Naive thymus-derived CD4-positive, alpha-beta T cell (primary cell): Measurements from ENCODE around the gene DKK3. TPM values are rescaled to one million over a fixed set of nuclear protein-coding genes. Genes with fewer than 3 reads are reported as not detected.
A peak's percentile ranks its signal among the peaks of the same experiment; 100 is the strongest.

Experiments used
- ATAC-seq: fragments of 150-1000 bp; cut with Tn5 transposase; 2 replicates; pipeline ENCODE4 v1.10.0; 2021; ENCODE audit warnings: mild to moderate bottlenecking, moderate library complexity
- CTCF ChIA-PET: fragments of 350-600 bp; sonication (Branson Sonifier 250); formaldehyde crosslinking; loops from one replicate; lab custom pipeline; 2021; ENCODE audit warnings: antibody characterized with exemption; lab: Charles Lee
- POLR2A ChIA-PET: fragments of 350-600 bp; sonication (Branson Sonifier 250); formaldehyde crosslinking; loops from one replicate; lab custom pipeline; 2021; ENCODE audit warnings: antibody characterized with exemption, inconsistent platforms; lab: Charles Lee
- DNase-seq, 9 donors: peaks; one replicate each; pipeline versions ENCODE4 v3.0.0 to v3.0.0-alpha.2; 2020 to 2022; ENCODE audit warnings: mixed read lengths in 1 of 9
- H3K27ac ChIP-seq: one replicate; pipeline ENCODE4 v1.7.0; 2013; ENCODE audit warnings: mild to moderate bottlenecking, low read depth, low read length, moderate library complexity
- H3K27me3 ChIP-seq, 2 donors: one replicate each; pipeline ENCODE4 v1.7.0; 2013; ENCODE audit warnings: low read length in 2 of 2, mild to moderate bottlenecking in 2 of 2, moderate library complexity in 2 of 2; ENCODE audit not compliant: control insufficient read depth in 2 of 2, insufficient read depth in 2 of 2
- H3K36me3 ChIP-seq, 3 experiments: 1 replicate in 2 of 3; 2 replicates in 1 of 3; pipeline ENCODE4 v1.7.0; 2013; ENCODE audit warnings: low read length in 3 of 3, mild to moderate bottlenecking in 3 of 3, moderate library complexity in 1 of 3; ENCODE audit not compliant: insufficient read depth in 3 of 3, control insufficient read depth in 2 of 3
- H3K4me1 ChIP-seq, 2 donors: one replicate each; pipeline ENCODE4 v1.7.0; 2013; ENCODE audit warnings: low read length in 2 of 2, mild to moderate bottlenecking in 2 of 2, moderate library complexity in 1 of 2; ENCODE audit not compliant: control insufficient read depth in 2 of 2, insufficient read depth in 2 of 2
- H3K4me3 ChIP-seq: 2 replicates; pipeline ENCODE4 v1.7.0; 2013; ENCODE audit warnings: mild to moderate bottlenecking, low read length
- H3K9me3 ChIP-seq, 3 experiments: 1 replicate in 2 of 3; 2 replicates in 1 of 3; pipeline ENCODE4 v1.7.0; 2013; ENCODE audit warnings: low read length in 3 of 3; ENCODE audit not compliant: control insufficient read depth in 2 of 3
- H3K27ac Mint-ChIP-seq, 9 donors: one replicate each; pipeline ENCODE4 v1.8.0; 2020 to 2022; ENCODE audit warnings: mixed read lengths in 9 of 9, mild to moderate bottlenecking in 8 of 9, moderate library complexity in 5 of 9, inconsistent platforms in 2 of 9
- H3K27me3 Mint-ChIP-seq, 5 donors: one replicate each; pipeline ENCODE4 v1.8.0; 2021 to 2022; ENCODE audit warnings: mixed read lengths in 5 of 5, mild to moderate bottlenecking in 1 of 5
- H3K36me3 Mint-ChIP-seq, 5 donors: one replicate each; pipeline ENCODE4 v1.8.0; 2020 to 2022; ENCODE audit warnings: mixed read lengths in 5 of 5, mild to moderate bottlenecking in 3 of 5, inconsistent platforms in 1 of 5
- H3K4me1 Mint-ChIP-seq, 7 donors: one replicate each; pipeline ENCODE4 v1.8.0; 2020 to 2022; ENCODE audit warnings: mixed read lengths in 7 of 7, mild to moderate bottlenecking in 3 of 7, inconsistent platforms in 1 of 7
- H3K4me3 Mint-ChIP-seq, 10 donors: one replicate each; pipeline ENCODE4 v1.8.0; 2020 to 2022; ENCODE audit warnings: mild to moderate bottlenecking in 10 of 10, mixed read lengths in 10 of 10, moderate library complexity in 6 of 10, inconsistent platforms in 2 of 10
- H3K9me3 Mint-ChIP-seq, 11 donors: one replicate each; pipeline ENCODE4 v1.8.0; 2020 to 2022; ENCODE audit warnings: mixed read lengths in 11 of 11, mild to moderate bottlenecking in 4 of 11, inconsistent platforms in 1 of 11, moderate library complexity in 1 of 11
- intact Hi-C, 2 donors: fragments of 100-400 bp; cut with micrococcal nuclease; formaldehyde crosslinking; loops; one replicate each; pipeline ENCODE4 v1.15.1; 2023
- polyA plus RNA-seq, 2 donors: library from polyadenylated mRNA; unstranded; fragments of 300-500 nt; fragmentation: Illumina TruSeq; gene quantifications; one replicate each; pipeline ENCODE4 v1.2.3, GENCODE V29; 2021
- total RNA-seq, 6 experiments: library from RNA in 5 of 6; stranded (reverse) in 5 of 6; gene quantifications; 1 replicate in 5 of 6; 2 replicates in 1 of 6; pipeline ENCODE4 v1.2.3 and lab custom pipeline; 2021 to 2026

Gene DKK3
- total and polyA plus RNA-seq, 7 experiments from 2014 or later: 0.32 to 1.4 (median 0.38) TPM; not detected in 4

- peak overlapping the region in 1 of 10 donors; percentile 2 for H3K4me3 Mint-ChIP-seq
- ChIA-PET CTCF (no interaction called here), POLR2A (interaction anchor here (1.3 kb wide), 1 partner anchor 116 kb away, joined by 3 read pairs; no protein-coding TSS in a partner anchor)
These were observed 49.8 kb downstream of the DKK3 start for GRCh38 chr11:11958403-11959231.

GRCh38 chr11:11956006-11956405, 52.4 kb downstream of the DKK3 start:
- ATAC-seq (no peak), DNase-seq (no peak)
- intact Hi-C loops: no loop called here
- Histone ChIP-seq H3K4me1 (peaks cover 13 to 15% of the 10 kb centered on the region in 2 donors), H3K27me3 (no peaks in the 10 kb centered on the region), H3K9me3 (no peaks in the 10 kb centered on the region), H3K27ac (no peak overlapping the region), H3K36me3 (peaks cover 16 to 48% (median 29%) of the 10 kb centered on the region in 3 experiments), H3K4me3 (no peak overlapping the region)
- H3K9me3 Mint-ChIP-seq: no peaks in the 10 kb centered on the region
- ChIA-PET POLR2A (no interaction called here), CTCF (no interaction called here)
- no peaks in the 10 kb centered on the region for H3K27me3 Mint-ChIP-seq
- H3K4me1 Mint-ChIP-seq: peaks cover 18 to 29% (median 24%) of the 10 kb centered on the region in 7 donors
- H3K27ac Mint-ChIP-seq: peak overlapping the region in 1 of 9 donors; percentile 20
- no peak overlapping the region for H3K4me3 Mint-ChIP-seq
- peaks cover 16 to 45% (median 30%) of the 10 kb centered on the region in 5 donors for H3K36me3 Mint-ChIP-seq

More at GRCh38 chr11:11958403-11959231, 49.8 kb downstream of the DKK3 start:
- Mint-ChIP-seq H3K27ac (peak overlapping the region in 4 of 9 donors; percentile 2 to 90 (median 44)), H3K4me1 (peaks cover 25 to 48% (median 39%) of the 10 kb centered on the region in 7 donors), H3K9me3 (peaks cover 0 to 3% (median 0%) of the 10 kb centered on the region in 11 donors), H3K27me3 (peaks cover 0 to 7% (median 0%) of the 10 kb centered on the region in 5 donors), H3K36me3 (peaks cover 4 to 28% (median 22%) of the 10 kb centered on the region in 5 donors)
- no peak overlapping the region for H3K4me3 ChIP-seq
- ATAC-seq (no peak), DNase-seq (peak in 1 of 9 donors; percentile 14)
- no peaks in the 10 kb centered on the region for H3K27me3 ChIP-seq
- H3K36me3 ChIP-seq: peaks cover 11 to 32% (median 13%) of the 10 kb centered on the region in 3 experiments
- H3K9me3 ChIP-seq: no peaks in the 10 kb centered on the region
- peaks cover 21 to 24% of the 10 kb centered on the region in 2 donors for H3K4me1 ChIP-seq
- no peak overlapping the region for H3K27ac ChIP-seq
- intact Hi-C loops: no loop called here

GRCh38 chr11:11952036-11952435, 56.4 kb downstream of the DKK3 start:
- Mint-ChIP-seq H3K27ac (peak overlapping the region in 6 of 9 donors; percentile 16 to 85 (median 60)), H3K36me3 (peaks cover 21 to 67% (median 35%) of the 10 kb centered on the region in 5 donors), H3K9me3 (no peaks in the 10 kb centered on the region), H3K4me1 (peaks cover 0 to 2% (median 0%) of the 10 kb centered on the region in 7 donors), H3K4me3 (peak overlapping the region in 1 of 10 donors; percentile 32), H3K27me3 (no peaks in the 10 kb centered on the region)
- Histone ChIP-seq H3K27ac (no peak overlapping the region), H3K4me3 (no peak overlapping the region), H3K36me3 (peaks cover 19 to 68% (median 38%) of the 10 kb centered on the region in 3 experiments), H3K27me3 (no peaks in the 10 kb centered on the region), H3K4me1 (no peaks in the 10 kb centered on the region), H3K9me3 (no peaks in the 10 kb centered on the region)
- ATAC-seq (no peak), DNase-seq (no peak)
- intact Hi-C loops: no loop called here
- POLR2A ChIA-PET: no interaction called here
- CTCF ChIA-PET: interaction anchor here (1.1 kb wide), 1 partner anchor 13 kb away, joined by 3 read pairs; no protein-coding TSS in a partner anchor

- peaks cover 11 to 56% (median 25%) of the 10 kb centered on the region in 3 experiments for H3K36me3 ChIP-seq
- Mint-ChIP-seq H3K9me3 (no peaks in the 10 kb centered on the region), H3K4me1 (peaks cover 0 to 2% (median 0%) of the 10 kb centered on the region in 7 donors), H3K27ac (peak overlapping the region in 2 of 9 donors; percentile 25 to 28), H3K36me3 (peaks cover 16 to 53% (median 24%) of the 10 kb centered on the region in 5 donors), H3K27me3 (no peaks in the 10 kb centered on the region), H3K4me3 (no peak overlapping the region)
- ATAC-seq (no peak), DNase-seq (no peak)
- H3K27me3 ChIP-seq: no peaks in the 10 kb centered on the region
- no peak overlapping the region for H3K4me3 ChIP-seq
- H3K27ac ChIP-seq: no peak overlapping the region
- ChIA-PET POLR2A (no interaction called here), CTCF (no interaction called here)
- intact Hi-C loops: no loop called here
- H3K4me1 ChIP-seq: no peaks in the 10 kb centered on the region
- H3K9me3 ChIP-seq: no peaks in the 10 kb centered on the region
These were observed 58.9 kb downstream of the DKK3 start for GRCh38 chr11:11949482-11949881.

- Mint-ChIP-seq H3K9me3 (no peaks in the 10 kb centered on the region), H3K36me3 (peaks cover 16 to 51% (median 26%) of the 10 kb centered on the region in 5 donors), H3K4me1 (peaks cover 0 to 2% (median 0%) of the 10 kb centered on the region in 7 donors), H3K27ac (peak overlapping the region in 5 of 9 donors; percentile 20 to 65 (median 63)), H3K27me3 (no peaks in the 10 kb centered on the region), H3K4me3 (no peak overlapping the region)
- Histone ChIP-seq H3K9me3 (no peaks in the 10 kb centered on the region), H3K36me3 (peaks cover 11 to 59% (median 25%) of the 10 kb centered on the region in 3 experiments), H3K27ac (no peak overlapping the region), H3K27me3 (no peaks in the 10 kb centered on the region), H3K4me1 (no peaks in the 10 kb centered on the region), H3K4me3 (no peak overlapping the region)
- intact Hi-C loops: no loop called here
- no peak for ATAC-seq
- POLR2A ChIA-PET: no interaction called here
- DNase-seq: no peak
- CTCF ChIA-PET: interaction anchor here (2.5 kb wide), 1 partner anchor 16 kb away, joined by 7 read pairs; no protein-coding TSS in a partner anchor
These were observed 60.0 kb downstream of the DKK3 start for GRCh38 chr11:11948242-11948947.

GRCh38 chr11:11947825-11948224, 60.6 kb downstream of the DKK3 start:
- no peak overlapping the region for H3K27ac ChIP-seq

More at GRCh38 chr11:11947825-11948224, 60.6 kb downstream of the DKK3 start:
- POLR2A ChIA-PET: no interaction called here
- Mint-ChIP-seq H3K36me3 (peaks cover 17 to 47% (median 26%) of the 10 kb centered on the region in 5 donors), H3K27me3 (no peaks in the 10 kb centered on the region), H3K4me1 (peaks cover 0 to 2% (median 0%) of the 10 kb centered on the region in 7 donors), H3K4me3 (no peak overlapping the region), H3K9me3 (no peaks in the 10 kb centered on the region), H3K27ac (peak overlapping the region in 6 of 9 donors; percentile 9 to 65 (median 45))
- CTCF ChIA-PET: interaction anchor here (0.9 to 2.5 kb wide), 2 partner anchors 16 to 24 kb away, joined by 3 to 7 read pairs; no protein-coding TSS in a partner anchor
- H3K9me3 ChIP-seq: no peaks in the 10 kb centered on the region
- H3K4me3 ChIP-seq: no peak overlapping the region
- DNase-seq (no peak), ATAC-seq (no peak)
- no peaks in the 10 kb centered on the region for H3K4me1 ChIP-seq
- no peaks in the 10 kb centered on the region for H3K27me3 ChIP-seq
- peaks cover 11 to 62% (median 25%) of the 10 kb centered on the region in 3 experiments for H3K36me3 ChIP-seq
- intact Hi-C loops: no loop called here
